Measurements from ENCODE around the gene KLK12.

KLK12 gene

DNA sequence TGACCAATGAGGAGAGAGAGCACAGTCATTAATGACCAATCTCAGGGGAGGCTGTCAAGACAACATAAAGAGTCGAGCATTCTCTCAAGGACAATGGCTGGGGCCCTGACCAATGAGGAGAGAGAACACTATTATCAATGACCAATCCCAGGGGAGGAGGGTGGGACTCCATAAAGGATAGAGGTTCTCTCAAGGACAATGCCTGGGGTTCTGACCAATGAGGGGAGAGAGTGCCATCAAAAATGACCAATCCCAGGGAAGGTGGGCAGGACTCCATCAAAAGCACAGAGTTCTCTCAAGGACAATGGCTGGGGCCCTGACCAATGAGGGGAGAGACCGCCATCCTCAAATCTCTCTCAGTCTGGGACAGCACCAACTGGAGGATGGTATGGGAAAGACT is 5.1 kb downstream of the KLK12 start:
- Mint-ChIP-seq H3K9me3 (no peaks in the 10 kb centered on the region), H3K4me1 (no peaks in the 10 kb centered on the region), H3K36me3 (ENCODE audit: low read depth) (no peaks in the 10 kb centered on the region), H3K4me3 (no peak overlapping the region), H3K27me3 (peaks cover 33% of the 10 kb centered on the region), H3K27ac (no peak overlapping the region)
- no peak for ATAC-seq
- DNase-seq, result no peak

DNA sequence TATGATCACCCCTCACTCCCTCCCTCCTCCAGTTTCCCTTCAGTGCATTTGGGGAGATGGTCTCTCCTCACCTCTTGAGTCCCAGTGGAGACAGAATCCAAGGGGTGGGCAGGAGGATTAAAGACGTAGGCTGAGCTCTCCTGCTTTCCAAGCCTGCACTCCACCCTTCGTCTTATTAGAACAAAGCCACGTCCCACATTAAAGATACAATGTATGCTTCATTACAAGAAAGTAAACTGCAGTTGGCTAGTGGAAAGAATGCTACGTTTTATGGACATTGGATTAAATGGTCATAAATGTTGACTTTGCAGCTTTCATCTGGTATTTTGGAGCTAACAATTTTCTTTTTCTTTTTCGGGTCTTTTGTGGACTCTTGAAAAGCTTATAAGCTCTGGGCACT is 6.9 kb downstream of the KLK12 start:
- H3K27ac Mint-ChIP-seq, result no peak overlapping the region
- DNase-seq (no peak), ATAC-seq (no peak)
- no peaks in the 10 kb centered on the region for H3K4me1 Mint-ChIP-seq
- no peaks in the 10 kb centered on the region for H3K9me3 Mint-ChIP-seq
- H3K27me3 Mint-ChIP-seq, result peaks cover 35% of the 10 kb centered on the region
- no peak overlapping the region for H3K4me3 Mint-ChIP-seq
- no peaks in the 10 kb centered on the region for H3K36me3 Mint-ChIP-seq (ENCODE audit: low read depth)

DNA sequence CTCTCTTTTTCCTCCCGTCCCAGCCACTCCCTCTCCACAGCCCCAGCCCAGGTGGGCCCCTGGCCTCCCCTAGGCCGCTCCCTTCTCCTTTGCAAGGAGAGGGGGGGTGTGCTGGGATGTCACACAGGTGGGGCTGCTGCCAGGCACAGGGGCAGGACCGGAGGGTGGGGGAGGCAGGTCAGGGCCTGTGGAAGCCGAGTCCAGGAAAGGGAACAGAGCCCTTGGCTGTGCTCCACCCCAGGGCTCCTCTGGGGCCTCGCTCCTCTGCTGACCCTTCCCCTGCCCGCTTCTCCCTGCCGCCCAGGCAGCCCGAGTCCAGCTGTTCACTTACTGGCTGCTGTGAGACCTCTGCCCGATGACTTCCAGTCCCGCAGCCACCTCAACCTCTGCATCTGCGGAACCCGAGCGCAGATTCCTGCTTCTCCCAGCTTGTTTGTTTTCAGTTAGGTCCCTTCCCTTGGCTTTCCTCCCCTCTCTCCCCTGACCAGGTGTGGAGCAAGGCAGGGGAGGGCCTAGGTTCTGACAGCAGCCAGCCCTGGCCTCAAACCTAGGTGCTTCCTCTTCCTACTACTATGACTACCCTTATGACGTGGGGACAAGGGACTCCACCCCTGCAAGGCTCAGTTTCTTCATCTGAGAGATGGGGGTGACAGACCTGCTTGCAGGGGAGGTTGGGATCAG is 7.5 kb downstream of the KLK12 start:
- Mint-ChIP-seq H3K4me1 (no peaks in the 10 kb centered on the region), H3K27me3 (peaks cover 41% of the 10 kb centered on the region), H3K36me3 (ENCODE audit: low read depth) (no peaks in the 10 kb centered on the region), H3K9me3 (no peaks in the 10 kb centered on the region), H3K4me3 (no peak overlapping the region), H3K27ac (no peak overlapping the region)
- no peak for DNase-seq
- ATAC-seq, result no peak

DNA sequence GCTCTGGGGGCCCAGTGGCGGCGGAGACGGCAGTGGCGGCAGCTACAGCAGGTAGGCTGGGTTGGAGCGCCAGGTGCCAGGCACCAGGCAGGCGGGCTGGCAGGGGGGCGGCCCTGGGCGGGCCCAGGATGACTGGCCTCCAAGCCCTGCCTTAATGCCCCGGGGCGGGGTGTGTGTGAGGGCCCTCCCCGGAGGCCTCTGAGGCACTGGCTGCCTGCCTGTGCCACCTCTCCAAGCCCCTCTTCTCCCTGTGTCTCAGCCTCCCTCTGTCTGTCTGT is 8.3 kb downstream of the KLK12 start, which contains the start of gene KLK11:
Gene KLK11 (minus strand): TSS at position 63 of the 278 bp plus-strand sequence. CDS start 985 bp downstream, outside the sequence.
- H3K27ac Mint-ChIP-seq, result no peak within 1 kb of the TSS
- no peaks in the 10 kb centered on the region for H3K9me3 Mint-ChIP-seq
- H3K27me3 Mint-ChIP-seq, result peaks cover 42% of the 10 kb centered on the region
- no peak within 1 kb of the TSS for H3K4me3 Mint-ChIP-seq
- DNase-seq (no peak), ATAC-seq (no peak)
- no peaks in the 10 kb centered on the region for H3K4me1 Mint-ChIP-seq
- H3K36me3 Mint-ChIP-seq (ENCODE audit: low read depth), result no peaks in the 10 kb centered on the region

DNA sequence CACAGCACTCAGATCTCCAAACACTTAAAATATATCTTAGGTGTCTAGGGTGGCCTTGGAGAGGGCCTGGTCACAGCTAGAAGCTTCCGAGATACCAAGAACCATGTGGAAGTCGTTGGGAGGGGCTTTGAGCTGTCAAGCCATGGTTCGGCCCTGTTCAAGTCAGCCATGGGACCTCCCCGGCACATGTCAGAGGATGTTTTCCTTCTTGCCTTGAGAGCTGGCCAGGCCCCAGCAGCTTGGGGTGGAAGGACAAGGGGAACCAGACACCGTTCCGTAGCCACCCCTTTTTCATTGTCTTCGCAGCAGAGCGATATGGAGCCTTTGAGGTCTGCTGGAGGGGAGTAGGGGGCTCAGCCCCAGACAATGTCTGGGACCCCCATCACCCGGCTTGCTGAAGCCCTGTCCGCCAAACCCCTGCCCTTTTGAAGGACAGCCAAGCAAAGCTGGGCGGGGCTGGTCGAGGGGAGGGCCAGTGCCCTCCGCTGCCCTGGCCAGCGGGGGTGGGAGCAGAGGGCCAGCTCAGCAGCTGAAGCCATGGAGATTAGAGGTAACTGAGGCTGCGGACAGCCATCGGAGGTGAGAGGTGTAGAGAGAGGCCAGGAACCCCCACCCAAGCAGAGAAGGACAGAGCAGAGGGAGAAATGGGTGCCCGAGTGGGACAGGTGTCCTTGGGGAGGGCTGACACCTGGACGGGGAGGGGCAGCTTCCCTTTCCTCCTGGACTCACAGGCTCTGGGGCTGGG is 8.8 kb downstream of the KLK12 start:
- H3K9me3 Mint-ChIP-seq, result no peaks in the 10 kb centered on the region
- no peaks in the 10 kb centered on the region for H3K4me1 Mint-ChIP-seq
- H3K4me3 Mint-ChIP-seq, result no peak overlapping the region
- ATAC-seq, result no peak
- no peak overlapping the region for H3K27ac Mint-ChIP-seq
- DNase-seq, result no peak
- H3K27me3 Mint-ChIP-seq, result peaks cover 39% of the 10 kb centered on the region
- no peaks in the 10 kb centered on the region for H3K36me3 Mint-ChIP-seq (ENCODE audit: low read depth)

DNA sequence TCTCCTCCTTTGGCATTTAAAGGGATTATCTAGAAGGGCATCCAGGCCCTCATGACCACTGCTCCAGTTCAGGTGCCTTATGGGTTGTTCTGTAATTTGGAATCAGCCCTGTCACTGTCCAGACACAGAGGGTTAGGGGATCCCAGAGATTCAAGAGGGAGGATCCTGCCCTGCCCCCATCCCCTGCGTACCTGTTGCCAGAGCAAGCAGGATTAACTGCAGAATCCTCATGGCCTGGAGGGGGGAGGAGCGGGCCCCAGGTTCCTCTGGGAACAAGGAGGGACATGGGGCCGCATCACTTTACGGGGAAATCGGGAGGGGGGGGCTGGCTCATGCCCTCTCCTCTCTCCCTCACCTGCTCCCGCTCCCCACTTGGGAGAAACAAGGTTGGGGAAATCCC is 9.4 kb downstream of the KLK12 start:
- H3K9me3 Mint-ChIP-seq, result no peaks in the 10 kb centered on the region
- H3K27me3 Mint-ChIP-seq, result peaks cover 39% of the 10 kb centered on the region
- no peak overlapping the region for H3K27ac Mint-ChIP-seq

DNA sequence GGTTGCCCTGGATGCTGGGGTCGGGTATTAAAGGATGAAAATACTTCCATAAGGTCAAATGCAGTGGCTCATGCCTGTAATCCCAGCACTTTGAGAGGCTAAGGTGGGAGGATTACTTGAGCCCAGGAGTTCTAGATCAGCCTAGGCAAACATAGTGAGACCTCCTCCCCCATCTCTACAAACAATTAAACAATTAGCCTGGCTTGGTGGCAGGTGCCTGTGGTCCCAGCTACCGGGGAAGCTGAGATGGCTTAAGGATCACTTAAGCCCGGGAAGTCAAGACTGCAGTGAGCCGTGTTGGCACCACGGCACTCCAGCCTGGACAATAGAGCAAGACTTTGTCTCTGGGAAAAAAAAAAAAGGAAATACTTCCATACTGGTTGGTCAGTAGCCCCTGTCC is 9.9 kb downstream of the KLK12 start:
- Mint-ChIP-seq H3K27me3 (peaks cover 44% of the 10 kb centered on the region), H3K36me3 (ENCODE audit: low read depth) (no peaks in the 10 kb centered on the region)

More for the DNA sequence above, 9.4 kb downstream of the KLK12 start:
- DNase-seq, result no peak
- Mint-ChIP-seq H3K36me3 (ENCODE audit: low read depth) (no peaks in the 10 kb centered on the region), H3K4me3 (no peak overlapping the region), H3K4me1 (no peaks in the 10 kb centered on the region)
- ATAC-seq, result no peak

DNA sequence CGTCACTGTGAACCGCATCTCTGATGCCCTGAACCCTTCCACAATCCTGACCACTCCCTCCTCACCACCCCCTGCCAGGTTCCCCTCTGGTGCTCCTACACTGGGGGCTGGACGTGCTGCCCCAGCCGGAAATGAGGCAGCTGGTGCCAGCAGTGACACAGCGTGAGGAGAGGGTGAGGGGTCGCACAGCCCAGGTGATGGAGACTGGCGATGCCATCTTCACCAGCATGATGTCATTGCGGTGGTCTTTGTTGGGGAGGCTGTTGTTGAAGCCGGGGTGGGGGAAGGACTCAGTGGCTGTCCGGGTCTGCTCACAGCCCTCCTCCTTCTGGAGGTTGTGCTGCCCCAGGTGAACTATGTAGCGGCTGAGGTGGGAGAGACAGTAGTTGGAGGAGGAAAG is 10.9 kb downstream of the KLK12 start:
- H3K4me1 Mint-ChIP-seq, result peaks cover 4% of the 10 kb centered on the region
- ATAC-seq (no peak), DNase-seq (no peak)
- H3K9me3 Mint-ChIP-seq, result no peaks in the 10 kb centered on the region
- peaks cover 46% of the 10 kb centered on the region for H3K27me3 Mint-ChIP-seq
- H3K27ac Mint-ChIP-seq, result no peak overlapping the region
- no peak overlapping the region for H3K4me3 Mint-ChIP-seq
- no peaks in the 10 kb centered on the region for H3K36me3 Mint-ChIP-seq (ENCODE audit: low read depth)

More for the DNA sequence above, 9.9 kb downstream of the KLK12 start:
- no peaks in the 10 kb centered on the region for H3K9me3 Mint-ChIP-seq
- DNase-seq (no peak), ATAC-seq (no peak)
- peaks cover 1% of the 10 kb centered on the region for H3K4me1 Mint-ChIP-seq
- no peak overlapping the region for H3K4me3 Mint-ChIP-seq
- H3K27ac Mint-ChIP-seq, result no peak overlapping the region

DNA sequence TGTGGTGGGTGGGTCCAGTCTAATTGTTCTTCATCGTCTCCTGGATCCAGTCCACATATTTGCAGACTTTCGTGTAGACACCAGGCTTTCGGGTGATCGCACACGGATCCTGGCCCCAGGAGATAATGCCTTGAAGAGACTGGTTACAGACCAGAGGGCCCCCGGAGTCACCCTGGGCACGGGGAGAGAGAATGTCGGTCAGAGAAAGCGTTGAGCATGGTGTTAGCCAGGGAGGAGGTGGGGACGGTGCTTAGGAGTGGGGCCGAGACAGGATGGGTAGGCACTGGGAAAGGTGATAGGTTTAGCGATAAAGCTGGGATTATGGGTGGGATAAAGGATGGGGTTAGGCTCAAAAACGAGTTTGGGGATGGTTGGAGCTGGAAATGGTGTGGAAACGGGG is 12.3 kb downstream of the KLK12 start:
- H3K27me3 Mint-ChIP-seq, result peaks cover 58% of the 10 kb centered on the region
- peaks cover 9% of the 10 kb centered on the region for H3K4me1 Mint-ChIP-seq
- no peak for ATAC-seq
- no peak for DNase-seq
- no peaks in the 10 kb centered on the region for H3K36me3 Mint-ChIP-seq (ENCODE audit: low read depth)
- H3K4me3 Mint-ChIP-seq, result no peak overlapping the region
- H3K9me3 Mint-ChIP-seq, result no peaks in the 10 kb centered on the region
- H3K27ac Mint-ChIP-seq, result no peak overlapping the region

DNA sequence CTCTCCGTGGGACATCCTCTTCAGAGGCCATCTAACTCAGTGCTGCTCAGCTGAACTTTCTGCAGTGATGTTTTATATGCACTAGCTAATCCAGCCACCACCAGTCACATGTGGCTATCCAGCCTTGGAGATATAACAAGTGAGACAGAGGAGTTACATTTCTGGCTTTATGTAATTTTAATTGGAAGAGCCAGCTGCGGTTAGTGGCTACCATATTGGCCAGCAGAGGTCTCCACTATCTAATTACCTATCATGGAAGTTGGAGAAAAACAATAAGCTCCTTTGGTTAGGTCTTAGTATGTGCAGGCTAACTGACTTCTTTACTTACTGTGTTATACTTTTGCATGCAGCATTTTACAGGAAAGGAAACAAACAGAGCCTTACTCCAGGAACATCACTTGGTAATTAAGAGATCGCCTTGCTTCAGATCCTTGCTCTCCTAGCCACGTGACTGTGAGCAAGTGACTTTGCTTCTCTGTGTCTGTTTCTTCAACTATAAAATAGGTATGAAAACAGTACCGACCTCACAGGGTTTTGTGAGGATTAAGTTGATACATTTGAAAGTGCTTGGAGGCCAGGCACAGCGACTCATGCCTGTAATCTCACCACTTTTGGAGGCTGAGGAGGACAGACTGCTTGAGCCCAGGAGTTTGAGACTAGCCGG is 13.7 kb downstream of the KLK12 start:
- ATAC-seq (no peak), DNase-seq (no peak)
- Mint-ChIP-seq H3K4me3 (no peak overlapping the region), H3K27me3 (peaks cover 63% of the 10 kb centered on the region), H3K36me3 (ENCODE audit: low read depth) (no peaks in the 10 kb centered on the region), H3K4me1 (peaks cover 16% of the 10 kb centered on the region), H3K9me3 (no peaks in the 10 kb centered on the region), H3K27ac (no peak overlapping the region)

DNA sequence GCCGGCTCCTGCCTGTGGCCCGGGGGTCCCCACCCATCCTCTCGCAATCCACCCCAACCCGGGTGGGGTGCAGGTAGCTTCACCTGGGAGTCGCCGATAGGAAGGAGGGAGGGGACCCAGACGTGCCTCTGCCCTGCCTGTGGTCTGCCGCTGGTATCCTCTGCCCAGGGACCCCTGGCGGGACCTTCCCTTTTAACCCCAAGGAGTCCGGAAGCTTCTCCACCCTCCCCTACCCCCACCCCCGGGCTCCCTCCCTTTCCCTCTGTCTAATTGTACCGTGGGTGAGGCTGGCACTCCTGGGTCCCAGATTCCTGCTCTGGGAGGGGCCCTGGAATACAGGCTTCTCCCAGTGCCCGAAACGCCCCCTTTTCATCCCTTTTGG is 15.3 kb downstream of the KLK12 start, which contains the start of gene KLK10:
Gene KLK10 (minus strand): TSS at position 166 of the 382 bp plus-strand sequence. CDS start 579 bp downstream, outside the sequence.
- no peaks in the 10 kb centered on the region for H3K9me3 Mint-ChIP-seq
- peak within 1 kb of the TSS; percentile 29 for H3K4me3 Mint-ChIP-seq
- no peaks in the 10 kb centered on the region for H3K36me3 Mint-ChIP-seq (ENCODE audit: low read depth)
- DNase-seq (no peak), ATAC-seq (no peak)
- H3K27ac Mint-ChIP-seq, result no peak within 1 kb of the TSS
- H3K4me1 Mint-ChIP-seq, result peaks cover 16% of the 10 kb centered on the region
- peaks cover 69% of the 10 kb centered on the region for H3K27me3 Mint-ChIP-seq

DNA sequence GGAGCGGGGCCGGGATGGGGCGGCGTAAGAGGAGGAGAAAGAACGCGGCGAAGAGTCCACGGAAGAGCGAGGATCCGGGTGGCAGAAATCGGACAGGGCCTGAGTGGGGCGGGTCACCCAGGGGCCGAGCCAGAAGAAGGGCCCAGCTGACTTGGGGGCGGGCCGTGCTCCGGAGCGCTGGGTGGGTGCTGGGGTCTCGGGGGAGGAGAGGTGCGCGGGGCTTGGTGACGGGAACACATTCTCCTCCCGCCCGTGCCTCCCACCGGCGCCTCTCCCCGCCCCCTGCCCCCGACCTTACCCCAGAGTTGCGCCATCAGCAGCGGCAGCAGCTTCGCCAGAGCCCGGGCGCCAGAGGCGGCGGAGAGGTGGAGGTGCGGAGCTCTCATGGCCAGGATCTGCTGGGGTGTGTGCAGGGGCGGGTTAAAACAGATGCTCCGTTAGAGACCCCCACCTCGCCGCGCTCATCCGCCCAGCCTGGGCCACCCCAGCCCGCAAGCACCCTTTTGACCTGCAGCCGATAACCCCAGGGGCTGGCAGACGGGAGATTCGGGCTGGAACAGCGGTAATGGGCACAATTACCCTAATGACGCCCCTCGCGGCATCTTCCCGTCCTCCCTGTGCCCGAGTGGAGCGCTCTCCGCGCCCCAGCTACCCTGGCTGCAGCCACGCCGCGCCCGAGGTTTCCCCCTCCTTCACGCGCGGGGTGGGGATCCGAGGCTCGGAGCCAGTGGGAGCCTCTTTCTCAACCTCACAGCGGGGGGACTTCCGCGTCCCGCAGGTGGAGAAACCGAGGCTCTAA is 15.9 kb downstream of the KLK12 start:
- DNase-seq (no peak), ATAC-seq (no peak)
- peak overlapping the region; percentile 29 for H3K4me3 Mint-ChIP-seq
- H3K9me3 Mint-ChIP-seq, result no peaks in the 10 kb centered on the region
- no peak overlapping the region for H3K27ac Mint-ChIP-seq
- no peaks in the 10 kb centered on the region for H3K36me3 Mint-ChIP-seq (ENCODE audit: low read depth)
- peaks cover 73% of the 10 kb centered on the region for H3K27me3 Mint-ChIP-seq
- peaks cover 16% of the 10 kb centered on the region for H3K4me1 Mint-ChIP-seq

DNA sequence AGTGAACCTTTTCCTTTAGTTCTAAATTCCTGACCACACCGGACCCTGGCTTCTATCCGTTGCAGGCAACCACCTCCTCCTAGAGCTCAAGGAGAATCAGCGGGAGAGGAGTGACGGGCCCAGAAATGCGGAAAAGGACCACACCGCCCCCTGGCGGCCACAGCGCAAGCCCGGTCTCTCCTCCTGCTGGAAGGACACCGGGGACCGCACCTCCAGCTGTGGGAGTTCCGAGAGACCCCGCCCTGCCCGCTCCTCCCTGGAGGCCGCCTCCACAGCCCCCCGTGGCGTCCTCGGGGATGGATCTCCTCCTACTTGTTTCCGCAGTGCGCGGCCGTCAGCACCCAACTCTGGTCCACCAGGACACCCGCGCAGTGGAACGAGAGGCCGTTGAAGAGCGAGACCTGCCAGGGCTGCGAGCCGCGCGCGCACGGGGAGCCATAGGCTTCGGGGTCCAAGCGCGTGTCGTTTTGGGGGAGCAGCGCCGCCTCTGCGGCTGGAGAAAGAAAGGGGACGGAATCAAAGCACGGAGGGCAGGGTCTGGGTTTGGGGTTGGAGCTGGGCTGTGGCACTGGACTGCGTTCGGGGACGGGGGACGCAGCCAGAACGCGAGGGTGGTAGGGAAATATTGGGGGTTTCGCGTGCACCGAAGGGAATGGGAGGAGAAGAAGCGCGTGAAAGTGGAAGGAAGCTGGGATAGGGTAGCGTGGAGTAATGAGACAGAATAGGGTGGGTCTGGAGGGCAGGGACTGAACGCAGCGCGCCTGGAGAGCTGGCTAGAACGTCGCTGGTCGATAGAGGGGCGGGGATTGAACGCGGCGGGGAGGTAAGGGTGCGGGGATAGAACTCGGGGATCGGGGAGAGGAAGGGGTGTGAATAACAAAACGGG is 17.8 kb downstream of the KLK12 start:
- H3K4me1 Mint-ChIP-seq, result peaks cover 16% of the 10 kb centered on the region
- H3K27me3 Mint-ChIP-seq, result peaks cover 66% of the 10 kb centered on the region
- no peaks in the 10 kb centered on the region for H3K36me3 Mint-ChIP-seq (ENCODE audit: low read depth)
- H3K9me3 Mint-ChIP-seq, result no peaks in the 10 kb centered on the region
- DNase-seq (peak; percentile 70), ATAC-seq (no peak)
- H3K27ac Mint-ChIP-seq, result no peak overlapping the region
- no peak overlapping the region for H3K4me3 Mint-ChIP-seq
